ENCODE measurements around the gene USH1C. TPM values are rescaled to one million over a fixed set of nuclear protein-coding genes. Genes with fewer than 3 reads are reported as not detected.

USH1C gene
- total RNA-seq, 1 experiment from 2014 or later, result 17.5 TPM

DNA sequence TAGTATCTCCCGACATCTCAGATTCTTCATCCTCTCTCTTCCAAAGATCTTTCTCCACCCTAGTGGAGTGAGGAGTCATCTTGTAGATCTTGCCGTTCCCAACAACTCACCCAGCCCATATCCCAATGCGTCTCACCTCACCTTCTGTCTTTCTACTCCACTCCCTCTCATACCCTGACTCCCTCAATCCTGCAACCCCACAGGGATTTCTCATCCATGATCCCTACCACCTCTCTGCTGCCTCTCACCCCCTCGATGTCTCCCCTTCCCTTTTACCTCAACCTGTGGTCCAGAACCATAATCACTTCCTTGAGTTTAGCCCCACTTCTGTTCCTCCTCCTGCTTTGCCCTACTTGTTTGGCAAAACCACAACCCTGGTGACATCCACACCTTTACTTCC is 44.5 kb upstream of the USH1C start:
- Mint-ChIP-seq H3K4me1 (ENCODE audit: low read depth, unreplicated experiment) (no peaks in the 10 kb centered on the region), H3K4me3 (ENCODE audit: low read depth, unreplicated experiment) (no peak overlapping the region), H3K36me3 (ENCODE audit: insufficient read depth, unreplicated experiment) (no peaks in the 10 kb centered on the region), H3K9me3 (ENCODE audit: low read depth, unreplicated experiment) (no peaks in the 10 kb centered on the region), H3K27ac (ENCODE audit: unreplicated experiment) (no peak overlapping the region), H3K27me3 (ENCODE audit: unreplicated experiment) (peaks cover 39% of the 10 kb centered on the region)
- no peak for DNase-seq
- BruUV-seq (replicated peaks), result no TSS peak
- intact Hi-C loops (cut with micrococcal nuclease; ENCODE audit: unreplicated experiment), result no loop called here
- CTCF ChIA-PET, result interaction anchor here (0.6 kb wide), 1 partner anchor 133 kb away, joined by 3 read pairs; no protein-coding TSS in a partner anchor
- TF ChIP-seq, protein P1, sequence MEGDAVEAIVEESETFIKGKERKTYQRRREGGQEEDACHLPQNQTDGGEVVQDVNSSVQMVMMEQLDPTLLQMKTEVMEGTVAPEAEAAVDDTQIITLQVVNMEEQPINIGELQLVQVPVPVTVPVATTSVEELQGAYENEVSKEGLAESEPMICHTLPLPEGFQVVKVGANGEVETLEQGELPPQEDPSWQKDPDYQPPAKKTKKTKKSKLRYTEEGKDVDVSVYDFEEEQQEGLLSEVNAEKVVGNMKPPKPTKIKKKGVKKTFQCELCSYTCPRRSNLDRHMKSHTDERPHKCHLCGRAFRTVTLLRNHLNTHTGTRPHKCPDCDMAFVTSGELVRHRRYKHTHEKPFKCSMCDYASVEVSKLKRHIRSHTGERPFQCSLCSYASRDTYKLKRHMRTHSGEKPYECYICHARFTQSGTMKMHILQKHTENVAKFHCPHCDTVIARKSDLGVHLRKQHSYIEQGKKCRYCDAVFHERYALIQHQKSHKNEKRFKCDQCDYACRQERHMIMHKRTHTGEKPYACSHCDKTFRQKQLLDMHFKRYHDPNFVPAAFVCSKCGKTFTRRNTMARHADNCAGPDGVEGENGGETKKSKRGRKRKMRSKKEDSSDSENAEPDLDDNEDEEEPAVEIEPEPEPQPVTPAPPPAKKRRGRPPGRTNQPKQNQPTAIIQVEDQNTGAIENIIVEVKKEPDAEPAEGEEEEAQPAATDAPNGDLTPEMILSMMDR (IDR thresholded peaks at IDR 0.05; ENCODE audit: unreplicated experiment), result no peak

- BruUV-seq (replicated peaks), result no TSS peak
- H3K36me3 Mint-ChIP-seq (ENCODE audit: insufficient read depth, unreplicated experiment), result no peaks in the 10 kb centered on the region
- TF ChIP-seq, protein P1 (IDR thresholded peaks at IDR 0.05; ENCODE audit: unreplicated experiment), result no peak
These were observed 44.0 kb upstream of the USH1C start for GRCh38 chr11:17588166-17588565.

GRCh38 chr11:17585911-17586695 is 41.9 kb upstream of the USH1C start:
- no peaks in the 10 kb centered on the region for H3K4me1 Mint-ChIP-seq (ENCODE audit: low read depth, unreplicated experiment)
- intact Hi-C loops (cut with micrococcal nuclease; ENCODE audit: unreplicated experiment), result no loop called here
- H3K4me3 Mint-ChIP-seq (ENCODE audit: low read depth, unreplicated experiment), result no peak overlapping the region
- no peaks in the 10 kb centered on the region for H3K36me3 Mint-ChIP-seq (ENCODE audit: insufficient read depth, unreplicated experiment)
- BruUV-seq (replicated peaks), result no TSS peak
- TF ChIP-seq, protein P1 (IDR thresholded peaks at IDR 0.05; ENCODE audit: unreplicated experiment), result no peak
- peaks cover 22% of the 10 kb centered on the region for H3K27me3 Mint-ChIP-seq (ENCODE audit: unreplicated experiment)
- no peak overlapping the region for H3K27ac Mint-ChIP-seq (ENCODE audit: unreplicated experiment)
- CTCF ChIA-PET, result no interaction called here
- DNase-seq, result no peak
- H3K9me3 Mint-ChIP-seq (ENCODE audit: low read depth, unreplicated experiment), result no peaks in the 10 kb centered on the region

More at GRCh38 chr11:17588166-17588565, 44.0 kb upstream of the USH1C start:
- H3K27me3 Mint-ChIP-seq (ENCODE audit: unreplicated experiment), result peaks cover 33% of the 10 kb centered on the region
- no peak overlapping the region for H3K27ac Mint-ChIP-seq (ENCODE audit: unreplicated experiment)
- no peaks in the 10 kb centered on the region for H3K4me1 Mint-ChIP-seq (ENCODE audit: low read depth, unreplicated experiment)
- intact Hi-C loops (cut with micrococcal nuclease; ENCODE audit: unreplicated experiment), result no loop called here
- no peak for DNase-seq
- CTCF ChIA-PET, result no interaction called here
- H3K9me3 Mint-ChIP-seq (ENCODE audit: low read depth, unreplicated experiment), result no peaks in the 10 kb centered on the region
- H3K4me3 Mint-ChIP-seq (ENCODE audit: low read depth, unreplicated experiment), result no peak overlapping the region

GRCh38 chr11:17581732-17582053 is 37.5 kb upstream of the USH1C start:
- DNase-seq, result no peak
- TF ChIP-seq, protein P1 (IDR thresholded peaks at IDR 0.05; ENCODE audit: unreplicated experiment), result no peak
- Mint-ChIP-seq H3K27ac (ENCODE audit: unreplicated experiment) (no peak overlapping the region), H3K27me3 (ENCODE audit: unreplicated experiment) (peaks cover 53% of the 10 kb centered on the region), H3K4me1 (ENCODE audit: low read depth, unreplicated experiment) (no peaks in the 10 kb centered on the region), H3K36me3 (ENCODE audit: insufficient read depth, unreplicated experiment) (no peaks in the 10 kb centered on the region), H3K4me3 (ENCODE audit: low read depth, unreplicated experiment) (no peak overlapping the region), H3K9me3 (ENCODE audit: low read depth, unreplicated experiment) (no peaks in the 10 kb centered on the region)
- intact Hi-C loops (cut with micrococcal nuclease; ENCODE audit: unreplicated experiment), result no loop called here
- CTCF ChIA-PET, result no interaction called here
- BruUV-seq (replicated peaks), result no TSS peak
